ENCODE results near the gene GOLGA7B.

GOLGA7B gene

GRCh38 chr10:97888134-97888533, 38.5 kb downstream of the GOLGA7B start:
- TF ChIP-seq GLIS3 (CRISPR knock-in tag; IDR thresholded peaks at IDR 0.05) (no peak), ZFP3 (CRISPR knock-in tag; IDR thresholded peaks at IDR 0.05) (peak; percentile 97)
- ATAC-seq: no peak

- ATAC-seq: peak; percentile 78
- TF ChIP-seq BACH2 (CRISPR knock-in tag; IDR thresholded peaks at IDR 0.05; ENCODE audit: borderline replicate concordance): no peak
- no peak for TF ChIP-seq ZNF70 (CRISPR knock-in tag; IDR thresholded peaks at IDR 0.05)
- TF ChIP-seq, protein P1, sequence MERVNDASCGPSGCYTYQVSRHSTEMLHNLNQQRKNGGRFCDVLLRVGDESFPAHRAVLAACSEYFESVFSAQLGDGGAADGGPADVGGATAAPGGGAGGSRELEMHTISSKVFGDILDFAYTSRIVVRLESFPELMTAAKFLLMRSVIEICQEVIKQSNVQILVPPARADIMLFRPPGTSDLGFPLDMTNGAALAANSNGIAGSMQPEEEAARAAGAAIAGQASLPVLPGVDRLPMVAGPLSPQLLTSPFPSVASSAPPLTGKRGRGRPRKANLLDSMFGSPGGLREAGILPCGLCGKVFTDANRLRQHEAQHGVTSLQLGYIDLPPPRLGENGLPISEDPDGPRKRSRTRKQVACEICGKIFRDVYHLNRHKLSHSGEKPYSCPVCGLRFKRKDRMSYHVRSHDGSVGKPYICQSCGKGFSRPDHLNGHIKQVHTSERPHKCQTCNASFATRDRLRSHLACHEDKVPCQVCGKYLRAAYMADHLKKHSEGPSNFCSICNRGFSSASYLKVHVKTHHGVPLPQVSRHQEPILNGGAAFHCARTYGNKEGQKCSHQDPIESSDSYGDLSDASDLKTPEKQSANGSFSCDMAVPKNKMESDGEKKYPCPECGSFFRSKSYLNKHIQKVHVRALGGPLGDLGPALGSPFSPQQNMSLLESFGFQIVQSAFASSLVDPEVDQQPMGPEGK (CRISPR knock-in tag; IDR thresholded peaks at IDR 0.05; ENCODE audit: borderline replicate concordance): peak; percentile 97; the same call in 1 of the 2 replicates
Measured at GRCh38 chr10:97888641-97889262, 39.1 kb downstream of the GOLGA7B start.

DNA sequence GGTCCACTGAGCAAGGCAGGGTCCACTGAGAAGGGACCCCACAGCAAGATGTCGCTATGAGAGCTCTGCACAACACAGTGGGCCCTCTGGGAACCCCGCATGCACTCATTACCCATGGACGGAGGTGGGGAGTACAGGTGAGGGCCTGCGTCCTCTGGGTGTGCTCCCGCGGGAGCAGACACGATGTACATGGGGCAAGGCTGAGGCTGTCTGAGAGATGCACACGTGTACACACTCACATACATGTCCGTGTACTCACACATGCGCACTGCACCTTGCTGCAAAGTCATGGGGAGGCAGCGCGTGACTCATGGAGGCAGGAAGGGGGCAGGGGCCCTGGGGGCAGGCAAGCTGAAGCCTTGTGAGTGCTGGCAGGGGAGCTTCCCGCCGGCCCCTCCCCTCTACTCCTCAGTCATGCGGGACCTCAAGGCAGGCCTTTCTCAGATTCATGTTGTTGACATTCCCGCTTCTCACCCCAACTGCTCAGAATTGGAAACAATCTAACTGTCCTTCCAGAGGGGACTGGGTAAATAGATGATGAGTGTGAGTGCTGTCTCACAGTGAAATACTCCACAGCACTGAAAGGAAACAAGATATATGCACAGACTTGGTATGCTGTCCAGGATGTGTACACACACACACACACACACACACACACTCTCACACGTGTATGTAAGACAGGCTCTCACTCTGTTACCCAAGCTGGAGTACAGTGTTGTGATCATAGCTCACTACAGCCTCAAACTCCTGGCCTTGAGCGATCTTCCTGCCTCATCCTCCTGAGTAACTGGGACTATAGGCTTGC, 40.0 kb downstream of the GOLGA7B start:
- ATAC-seq: peak; percentile 20
- no peak for TF ChIP-seq ZNF8 (CRISPR knock-in tag; IDR thresholded peaks at IDR 0.05)
- TF ChIP-seq ISL1 (CRISPR knock-in tag; IDR thresholded peaks at IDR 0.05): no peak
- TF ChIP-seq RARB (CRISPR knock-in tag; IDR thresholded peaks at IDR 0.05): no peak
- TF ChIP-seq ARNTL (CRISPR knock-in tag; IDR thresholded peaks at IDR 0.05; ENCODE audit: borderline replicate concordance, low read depth): no peak
- no peak for TF ChIP-seq TCF4 (CRISPR knock-in tag; IDR thresholded peaks at IDR 0.05; ENCODE audit: borderline replicate concordance)
- TF ChIP-seq ZC3H10 (CRISPR knock-in tag; IDR thresholded peaks at IDR 0.05): no peak
- TF ChIP-seq CSDC2 (CRISPR knock-in tag; IDR thresholded peaks at IDR 0.05): no peak
- no peak for TF ChIP-seq ZNF70 (CRISPR knock-in tag; IDR thresholded peaks at IDR 0.05)
- no peak for TF ChIP-seq ESRRG (CRISPR knock-in tag; IDR thresholded peaks at IDR 0.05)
- TF ChIP-seq, protein P2, sequence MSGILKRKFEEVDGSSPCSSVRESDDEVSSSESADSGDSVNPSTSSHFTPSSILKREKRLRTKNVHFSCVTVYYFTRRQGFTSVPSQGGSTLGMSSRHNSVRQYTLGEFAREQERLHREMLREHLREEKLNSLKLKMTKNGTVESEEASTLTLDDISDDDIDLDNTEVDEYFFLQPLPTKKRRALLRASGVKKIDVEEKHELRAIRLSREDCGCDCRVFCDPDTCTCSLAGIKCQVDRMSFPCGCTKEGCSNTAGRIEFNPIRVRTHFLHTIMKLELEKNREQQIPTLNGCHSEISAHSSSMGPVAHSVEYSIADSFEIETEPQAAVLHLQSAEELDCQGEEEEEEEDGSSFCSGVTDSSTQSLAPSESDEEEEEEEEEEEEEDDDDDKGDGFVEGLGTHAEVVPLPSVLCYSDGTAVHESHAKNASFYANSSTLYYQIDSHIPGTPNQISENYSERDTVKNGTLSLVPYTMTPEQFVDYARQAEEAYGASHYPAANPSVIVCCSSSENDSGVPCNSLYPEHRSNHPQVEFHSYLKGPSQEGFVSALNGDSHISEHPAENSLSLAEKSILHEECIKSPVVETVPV (CRISPR knock-in tag; IDR thresholded peaks at IDR 0.05): no peak
- no peak for TF ChIP-seq PPARA (CRISPR knock-in tag; IDR thresholded peaks at IDR 0.05; ENCODE audit: borderline replicate concordance)
- no peak for TF ChIP-seq GLIS3 (CRISPR knock-in tag; IDR thresholded peaks at IDR 0.05)
- TF ChIP-seq ZFP30 (CRISPR knock-in tag; IDR thresholded peaks at IDR 0.05): no peak
- no peak for TF ChIP-seq ZNF565 (CRISPR knock-in tag; conservative IDR thresholded peaks at IDR 0.05; ENCODE audit: low read depth)
- TF ChIP-seq TSHZ2 (CRISPR knock-in tag; IDR thresholded peaks at IDR 0.05): no peak
- TF ChIP-seq OSR1 (CRISPR knock-in tag; IDR thresholded peaks at IDR 0.05): no peak
- no peak for TF ChIP-seq TOX (CRISPR knock-in tag; IDR thresholded peaks at IDR 0.05; ENCODE audit: borderline replicate concordance)
- TF ChIP-seq, protein P1 (CRISPR knock-in tag; IDR thresholded peaks at IDR 0.05; ENCODE audit: borderline replicate concordance): no peak
- no peak for TF ChIP-seq SNAI2 (CRISPR knock-in tag; IDR thresholded peaks at IDR 0.05)
- no peak for TF ChIP-seq POU6F1 (CRISPR knock-in tag; IDR thresholded peaks at IDR 0.05; ENCODE audit: borderline replicate concordance, low read depth)

Measured in SK-N-SH treated with all-trans-retinoic acid at 6 μM for 48 hours (cell line).